Measurements from ENCODE around the gene PPP2R5C. TPM values are rescaled to one million over a fixed set of nuclear protein-coding genes. Genes with fewer than 3 reads are reported as not detected.
"Not testable (repeated sequence)": the region's sequence is repeated elsewhere in the genome, so short reads cannot be mapped to it uniquely, and the experiment has no call there.

Gene PPP2R5C
- 100 to 1,000 TPM; 146 to 153 TPM for total RNA-seq

GRCh38 chr14:101761032-101761880 is at the start of gene PPP2R5C:
TSS of gene PPP2R5C (plus strand) at chr14:101761709. CDS start at chr14:101761894, 185 bp downstream.
- DNase-seq = peak; percentile 94
- no peaks in the 10 kb centered on the region for H3K36me3 ChIP-seq
- peaks cover 8% of the 10 kb centered on the region for H3K4me1 ChIP-seq
- no peaks in the 10 kb centered on the region for H3K9me3 ChIP-seq
- no peaks in the 10 kb centered on the region for H3K27me3 ChIP-seq
- peak within 1 kb of the TSS; percentile 92 to 97 for H3K9ac ChIP-seq (ENCODE audit: low read depth in 2 of 2, low read length in 2 of 2)
- peak within 1 kb of the TSS; percentile 99 for H3K27ac ChIP-seq
- TF ChIP-seq CTCF (IDR thresholded peaks at IDR 0.05) = no peak
- intact Hi-C loops (cut with DNase I) = no loop called here
- H3K4me3 ChIP-seq = peak within 1 kb of the TSS; percentile 90

- H3K4me3 ChIP-seq; H3K27me3 ChIP-seq; H3K4me1 ChIP-seq; H3K9me3 ChIP-seq; intact Hi-C loops (cut with DNase I); DNase-seq; H3K27ac ChIP-seq; H3K9ac ChIP-seq (ENCODE audit: low read depth in 2 of 2, low read length in 2 of 2); H3K36me3 ChIP-seq: not testable (repeated sequence)
These were observed 49.7 kb upstream of the PPP2R5C start for GRCh38 chr14:101711857-101712233.

- DNase-seq; H3K27me3 ChIP-seq; H3K27ac ChIP-seq; H3K36me3 ChIP-seq; H3K4me1 ChIP-seq; intact Hi-C loops (cut with DNase I); H3K9me3 ChIP-seq; H3K9ac ChIP-seq (ENCODE audit: low read depth in 2 of 2, low read length in 2 of 2); H3K4me3 ChIP-seq: not testable (repeated sequence)
These were observed 49.2 kb upstream of the PPP2R5C start for GRCh38 chr14:101712341-101712740.

- DNase-seq; H3K9ac ChIP-seq (ENCODE audit: low read depth in 2 of 2, low read length in 2 of 2); H3K27me3 ChIP-seq; H3K4me3 ChIP-seq; H3K4me1 ChIP-seq; H3K9me3 ChIP-seq; H3K36me3 ChIP-seq; H3K27ac ChIP-seq; intact Hi-C loops (cut with DNase I): not testable (repeated sequence)
These were observed 48.4 kb upstream of the PPP2R5C start for GRCh38 chr14:101713091-101713490.

- intact Hi-C loops (cut with DNase I) = no loop called here
- peak; percentile 12 for DNase-seq
- Histone ChIP-seq H3K9me3 (no peaks in the 10 kb centered on the region), H3K4me3 (no peak overlapping the region), H3K36me3 (no peaks in the 10 kb centered on the region), H3K4me1 (peaks cover 5% of the 10 kb centered on the region), H3K27me3 (no peaks in the 10 kb centered on the region), H3K9ac (ENCODE audit: low read depth in 2 of 2, low read length in 2 of 2) (no peak overlapping the region), H3K27ac (no peak overlapping the region)
- TF ChIP-seq CTCF (IDR thresholded peaks at IDR 0.05) = no peak
These were observed 47.7 kb upstream of the PPP2R5C start for GRCh38 chr14:101713621-101714349.

GRCh38 chr14:101714394-101714793 is 47.1 kb upstream of the PPP2R5C start:
- no peak for TF ChIP-seq CTCF (IDR thresholded peaks at IDR 0.05)
- DNase-seq = peak; percentile 8

More at GRCh38 chr14:101714394-101714793, 47.1 kb upstream of the PPP2R5C start:
- Histone ChIP-seq H3K9me3 (no peaks in the 10 kb centered on the region), H3K27ac (no peak overlapping the region), H3K4me3 (no peak overlapping the region), H3K4me1 (peaks cover 5% of the 10 kb centered on the region), H3K36me3 (no peaks in the 10 kb centered on the region), H3K9ac (ENCODE audit: low read depth in 2 of 2, low read length in 2 of 2) (no peak overlapping the region), H3K27me3 (no peaks in the 10 kb centered on the region)
- intact Hi-C loops (cut with DNase I) = no loop called here

Data from colonic mucosa (tissue), 4 donors.